Lower lobe of right lung (tissue), 2 donors: ENCODE data around the gene STK11. TPM values are rescaled to one million over a fixed set of nuclear protein-coding genes. Genes with fewer than 3 reads are reported as not detected.

Experiments
- ATAC-seq, 2 donors: fragments of 200-7000 bp; cut with Tn5 transposase; one replicate each; pipeline ENCODE4 v1.9.1; 2020 to 2022; ENCODE audit warnings: mild to moderate bottlenecking in 2 of 2, moderate library complexity in 2 of 2
- DNase-seq: peaks from one replicate; pipeline ENCODE4 v3.0.0-alpha.2; 2020
- H3K27ac ChIP-seq: fragments of 200-600 bp; one replicate; pipeline ENCODE4 v1.8.0; 2022
- H3K27me3 ChIP-seq: fragments of 200-600 bp; one replicate; pipeline ENCODE4 v1.8.0; 2022; ENCODE audit warnings: low read depth
- H3K36me3 ChIP-seq: fragments of 200-600 bp; one replicate; pipeline ENCODE4 v1.8.0; 2022; ENCODE audit warnings: mild to moderate bottlenecking
- H3K4me1 ChIP-seq: fragments of 200-600 bp; one replicate; pipeline ENCODE4 v1.8.0; 2022
- H3K4me3 ChIP-seq: fragments of 200-600 bp; one replicate; pipeline ENCODE4 v1.8.0; 2022; ENCODE audit warnings: mild to moderate bottlenecking
- H3K9me3 ChIP-seq: fragments of 200-600 bp; one replicate; pipeline ENCODE4 v1.8.0; 2022
- CTCF ChIP-seq: fragments of 200-600 bp; IDR thresholded peaks from one replicate; pipeline ENCODE4 v1.8.0; 2022; ENCODE audit warnings: antibody characterized with exemption, mild to moderate bottlenecking
- intact Hi-C: fragments of 100-400 bp; cut with DNase I; formaldehyde crosslinking; loops from one replicate; pipeline ENCODE4 v1.11.0; 2022
- total RNA-seq: library from RNA; stranded (reverse); fragmentation: NEBNext Ultra II Directional; extraction: Animal tissue kit (Norgen Biotek cat#: 25700); gene quantifications from one replicate; pipeline ENCODE4 v1.2.1, GENCODE V29; 2021
- donor health status: DM: no; HTN: yes; CAD: no; lungs with severe emphysema.

Gene STK11
- total RNA-seq, 1 donor from 2014 or later: 50.5 TPM

- peak overlapping the region; percentile 77 for H3K4me3 ChIP-seq
- TF ChIP-seq CTCF: no peak
- intact Hi-C loops: no loop called here
- H3K27ac ChIP-seq: peak overlapping the region; percentile 98
- peaks cover 55% of the 10 kb centered on the region for H3K4me1 ChIP-seq
- H3K9me3 ChIP-seq: no peaks in the 10 kb centered on the region
- H3K36me3 ChIP-seq: peaks cover 40% of the 10 kb centered on the region
- H3K27me3 ChIP-seq: no peaks in the 10 kb centered on the region
- DNase-seq (peak; percentile 93), ATAC-seq (no peak)
These were observed 46.0 kb downstream of the STK11 start for GRCh38 chr19:1251330-1252220.

DNA sequence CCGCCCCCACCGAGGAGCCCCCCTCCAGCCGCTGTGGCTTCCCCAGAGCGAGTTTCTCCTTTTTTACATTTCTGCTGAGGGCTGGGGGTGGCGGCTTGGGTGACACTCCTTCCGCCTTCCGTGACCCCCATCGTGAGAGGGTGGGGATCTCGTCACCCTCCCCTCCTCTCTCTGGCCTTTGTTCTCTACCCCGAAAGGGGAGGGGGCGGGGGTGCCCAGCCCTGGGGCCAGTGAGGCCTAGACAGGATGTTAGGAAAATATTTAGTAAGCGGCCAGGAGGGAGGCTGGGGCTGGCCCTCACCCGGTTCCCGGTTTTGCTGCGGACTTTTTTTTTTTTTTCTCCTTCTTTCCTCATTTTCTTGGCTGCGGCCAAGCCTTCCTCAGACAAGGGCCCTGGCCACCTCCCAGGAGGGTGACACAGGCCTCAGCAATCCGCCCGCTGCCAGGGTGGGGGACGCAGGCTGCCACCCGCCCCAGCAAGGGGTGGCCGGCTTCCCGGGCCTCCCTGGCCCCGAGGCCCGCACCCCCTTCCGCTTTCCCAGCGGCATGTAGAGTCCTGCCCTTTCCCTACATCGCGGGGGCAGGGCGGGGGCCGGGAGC is 46.7 kb downstream of the STK11 start:
- Histone ChIP-seq H3K27me3 (no peaks in the 10 kb centered on the region), H3K4me1 (peaks cover 57% of the 10 kb centered on the region), H3K4me3 (peak overlapping the region; percentile 77), H3K9me3 (no peaks in the 10 kb centered on the region), H3K36me3 (peaks cover 47% of the 10 kb centered on the region), H3K27ac (peak overlapping the region; percentile 98)
- intact Hi-C loops: no loop called here
- TF ChIP-seq CTCF: no peak
- ATAC-seq: peak; percentile 58 to 61
- DNase-seq: peak; percentile 95

- Histone ChIP-seq H3K27me3 (no peaks in the 10 kb centered on the region), H3K27ac (peak overlapping the region; percentile 98), H3K4me3 (peak overlapping the region; percentile 77), H3K9me3 (no peaks in the 10 kb centered on the region), H3K4me1 (peaks cover 57% of the 10 kb centered on the region), H3K36me3 (peaks cover 53% of the 10 kb centered on the region)
- ATAC-seq (peak; percentile 61 to 66), DNase-seq (peak; percentile 95)
- TF ChIP-seq CTCF: peak; percentile 22
- intact Hi-C loops: no loop called here
These were observed 47.4 kb downstream of the STK11 start for GRCh38 chr19:1252821-1253513.

DNA sequence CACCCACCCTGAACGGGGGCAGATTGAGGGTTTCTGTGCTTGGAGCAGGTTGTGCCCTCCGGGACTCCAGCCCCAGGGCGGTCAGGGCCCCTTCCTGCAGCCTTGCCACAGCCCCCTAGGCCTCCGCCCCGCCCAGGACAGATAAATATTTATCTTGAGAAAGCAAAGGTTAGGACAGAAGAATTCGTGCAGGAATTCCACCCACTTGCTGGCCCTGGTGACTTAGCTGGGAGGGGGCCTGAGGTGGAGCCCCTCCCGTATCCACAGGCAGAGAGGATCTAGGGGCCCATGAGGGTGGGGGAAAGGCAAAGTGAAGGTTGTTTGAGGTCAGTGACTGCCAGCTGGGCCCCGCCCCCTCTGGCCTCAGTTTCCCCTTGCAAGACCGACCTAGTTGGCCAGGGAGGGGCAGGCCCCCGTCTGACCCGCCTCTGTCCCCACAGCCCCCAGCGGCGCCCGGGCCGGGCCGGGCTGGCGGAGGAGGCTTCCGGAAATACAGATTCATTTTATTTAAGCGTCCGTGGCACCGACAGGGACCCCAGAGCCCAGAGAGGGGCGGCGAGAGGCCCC is 48.0 kb downstream of the STK11 start:
- no peaks in the 10 kb centered on the region for H3K27me3 ChIP-seq
- peak in 1 of 2 donors; percentile 3 for ATAC-seq

More for the DNA sequence above, 48.0 kb downstream of the STK11 start:
- Histone ChIP-seq H3K9me3 (no peaks in the 10 kb centered on the region), H3K27ac (peak overlapping the region; percentile 98), H3K36me3 (peaks cover 56% of the 10 kb centered on the region), H3K4me1 (peaks cover 60% of the 10 kb centered on the region), H3K4me3 (peak overlapping the region; percentile 77)
- intact Hi-C loops: no loop called here
- DNase-seq: no peak
- TF ChIP-seq CTCF: no peak
